ENCODE measurements around the gene C17orf114.
"Not testable (repeated sequence)": the region's sequence is repeated elsewhere in the genome, so short reads cannot be mapped to it uniquely, and the experiment has no call there.

Gene C17orf114

DNA sequence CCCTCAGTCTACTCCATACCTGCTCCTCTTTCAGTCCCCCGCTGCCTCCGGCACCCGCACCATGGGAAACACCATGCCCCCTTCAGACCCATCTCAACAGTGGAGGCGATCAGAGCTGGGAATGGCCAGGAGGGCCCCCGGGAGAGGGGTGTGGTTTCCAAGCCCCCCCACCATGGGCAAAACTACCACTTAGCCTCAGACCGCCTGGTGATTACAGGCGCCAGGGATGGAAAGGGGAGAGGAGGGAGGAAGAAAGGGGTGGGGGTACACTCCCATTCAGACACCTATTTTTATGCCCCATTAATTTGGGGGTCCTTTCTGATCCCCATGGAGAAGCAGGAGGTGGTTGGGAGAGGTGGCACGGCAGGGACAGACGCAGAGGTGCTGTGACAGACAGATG, at the start of gene C17orf114:
Gene C17orf114, minus strand, starts transcription at position 101 of the 400 bp plus-strand sequence.
- no peak for DNase-seq (ENCODE audit: low spot score)

DNA sequence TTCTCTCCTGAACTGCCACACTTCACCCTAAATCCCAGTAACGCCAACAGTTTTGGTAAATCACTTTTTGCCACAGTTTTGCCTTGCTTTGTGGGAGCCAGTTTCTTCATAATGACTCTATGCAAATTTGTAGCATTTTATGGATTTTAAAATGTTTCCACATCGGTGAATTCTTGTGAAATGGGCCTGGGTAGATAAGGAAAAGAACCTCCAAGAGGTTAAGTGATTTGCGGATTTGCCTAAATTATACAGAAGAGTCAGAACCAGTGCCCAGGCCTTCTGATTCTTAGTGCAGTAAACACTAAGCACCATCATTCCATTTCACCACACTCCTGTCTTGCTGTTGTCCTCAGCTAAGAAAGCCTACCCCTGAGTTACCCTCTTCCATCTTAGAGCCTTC, 49.0 kb upstream of the C17orf114 start:
- DNase-seq (ENCODE audit: low spot score) = no peak

DNA sequence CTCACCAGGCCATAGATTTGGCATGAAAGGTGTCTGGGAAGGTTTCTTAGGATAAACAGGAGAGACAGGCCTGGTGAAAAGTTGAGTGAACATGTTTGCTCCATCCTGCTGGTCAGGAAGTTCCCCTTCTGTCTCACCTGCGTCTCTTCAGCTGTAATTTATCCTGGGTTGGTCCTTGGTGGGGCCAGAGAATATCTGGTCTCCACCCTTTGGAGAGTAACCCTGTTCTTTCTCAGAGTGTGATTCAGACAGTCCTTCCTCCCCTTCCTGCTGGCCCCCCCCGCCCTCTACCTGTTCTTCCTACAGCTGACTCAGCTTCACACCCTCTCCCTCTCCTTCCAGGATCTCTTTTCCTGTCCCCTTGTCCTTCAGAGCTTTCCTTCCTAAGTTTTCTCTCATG, 48.1 kb upstream of the C17orf114 start:
- peak; percentile 70 for DNase-seq (ENCODE audit: low spot score)

- DNase-seq (ENCODE audit: low spot score) = peak; percentile 83
These were observed 46.9 kb upstream of the C17orf114 start for GRCh38 chr17:4849011-4849536.

GRCh38 chr17:4846635-4847390, 44.7 kb upstream of the C17orf114 start:
- DNase-seq (ENCODE audit: low spot score) = no peak

GRCh38 chr17:4845118-4845517, 43.0 kb upstream of the C17orf114 start:
- DNase-seq (ENCODE audit: low spot score) = no peak

GRCh38 chr17:4843321-4844000, 41.3 kb upstream of the C17orf114 start:
- no peak for DNase-seq (ENCODE audit: low spot score)

DNA sequence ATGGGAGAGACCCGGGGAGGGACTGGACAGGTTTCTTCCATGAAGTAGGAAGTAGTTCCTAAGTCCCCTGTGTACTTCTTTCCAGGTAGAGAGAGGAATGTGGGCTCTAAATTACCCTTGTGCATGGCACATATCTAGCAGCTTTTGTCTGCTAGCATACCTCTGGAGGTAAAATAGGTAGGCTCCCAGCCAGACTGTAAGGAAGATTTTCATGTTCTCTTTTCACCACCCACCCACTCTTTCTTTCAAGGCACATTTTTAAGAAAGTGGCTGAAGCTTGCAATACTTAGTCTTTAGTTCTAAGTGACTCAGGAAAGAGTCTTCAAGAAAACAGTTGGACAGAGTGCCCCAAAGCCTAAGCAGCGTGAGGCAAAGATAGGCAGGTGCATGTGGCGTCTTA, 40.2 kb upstream of the C17orf114 start:
- DNase-seq (ENCODE audit: low spot score) = no peak

DNA sequence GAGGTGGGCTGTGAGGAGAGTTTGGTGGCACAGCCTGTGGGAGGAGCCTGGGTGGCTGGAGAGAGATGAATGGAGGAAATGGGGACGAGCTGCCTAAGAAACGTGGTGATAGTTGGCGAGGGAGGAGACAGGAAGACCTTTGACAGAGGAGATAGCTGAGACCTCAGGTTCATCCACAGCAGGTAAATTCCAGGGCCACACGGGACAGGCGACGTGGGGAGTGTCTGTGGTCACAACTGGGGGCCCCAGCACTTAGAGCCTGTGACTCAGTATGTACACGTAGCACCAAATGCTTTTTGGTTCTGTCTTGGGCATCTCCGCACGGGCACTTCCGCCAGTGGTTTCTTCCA, 38.7 kb upstream of the C17orf114 start:
- DNase-seq (ENCODE audit: low spot score) = no peak

- DNase-seq (ENCODE audit: low spot score) = no peak
These were observed 38.1 kb upstream of the C17orf114 start for GRCh38 chr17:4839965-4840892.

- no peak for DNase-seq (ENCODE audit: low spot score)
These were observed 37.1 kb upstream of the C17orf114 start for GRCh38 chr17:4839221-4839620.

DNA sequence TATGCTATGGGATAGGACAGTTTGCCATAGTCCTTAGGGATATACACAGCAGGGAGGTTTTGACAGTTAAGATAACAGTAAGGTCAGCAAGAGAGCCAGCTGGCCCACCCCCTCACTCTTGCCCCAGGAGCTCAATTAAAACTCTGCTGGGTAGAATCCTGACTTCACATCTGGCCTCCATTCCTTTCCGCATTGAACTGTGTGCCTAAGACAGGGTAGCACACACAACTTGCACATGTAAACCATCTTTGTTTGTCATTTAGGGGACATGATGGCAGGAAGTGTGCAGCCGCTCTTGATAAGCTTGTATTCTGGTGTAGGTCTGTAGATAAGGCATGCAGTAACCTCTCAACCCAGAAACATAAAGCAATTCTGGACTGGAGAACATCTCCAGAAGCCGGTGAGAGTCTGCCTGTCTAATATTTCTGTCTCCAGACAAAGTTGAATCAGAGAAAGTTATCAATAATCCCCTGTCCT, 36.2 kb upstream of the C17orf114 start:
- no peak for DNase-seq (ENCODE audit: low spot score)

- no peak for DNase-seq (ENCODE audit: low spot score)
These were observed 35.6 kb upstream of the C17orf114 start for GRCh38 chr17:4837471-4838308.

GRCh38 chr17:4836221-4836620, 34.1 kb upstream of the C17orf114 start:
- no peak for DNase-seq (ENCODE audit: low spot score)

DNA sequence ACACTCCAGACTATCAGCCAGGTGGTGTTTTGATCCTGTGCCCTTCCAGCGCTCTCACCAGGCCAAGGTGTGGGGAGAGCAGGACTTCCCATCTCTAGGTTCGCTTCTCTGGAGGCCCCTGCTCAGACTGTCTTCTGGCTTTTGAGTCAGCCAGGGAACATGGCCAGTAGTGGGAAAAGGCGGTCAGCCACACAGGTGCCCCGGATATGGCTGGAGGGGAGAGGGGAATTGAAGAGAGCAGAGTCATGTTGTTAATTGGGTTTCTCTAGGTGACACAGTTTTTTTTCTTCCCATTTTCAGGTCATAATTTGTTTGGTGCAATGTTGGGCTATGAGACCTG, 32.5 kb upstream of the C17orf114 start:
- peak; percentile 61 for DNase-seq (ENCODE audit: low spot score)

GRCh38 chr17:4833941-4834680, 32.0 kb upstream of the C17orf114 start:
- DNase-seq (ENCODE audit: low spot score) = peak; percentile 55

- DNase-seq (ENCODE audit: low spot score) = peak; percentile 95
These were observed 31.2 kb upstream of the C17orf114 start, which contains the start of gene MINK1 for GRCh38 chr17:4833178-4833940. Gene MINK1, plus strand, starts transcription at chr17:4833340. Its CDS starts 244 bp downstream, at chr17:4833584.

DNA sequence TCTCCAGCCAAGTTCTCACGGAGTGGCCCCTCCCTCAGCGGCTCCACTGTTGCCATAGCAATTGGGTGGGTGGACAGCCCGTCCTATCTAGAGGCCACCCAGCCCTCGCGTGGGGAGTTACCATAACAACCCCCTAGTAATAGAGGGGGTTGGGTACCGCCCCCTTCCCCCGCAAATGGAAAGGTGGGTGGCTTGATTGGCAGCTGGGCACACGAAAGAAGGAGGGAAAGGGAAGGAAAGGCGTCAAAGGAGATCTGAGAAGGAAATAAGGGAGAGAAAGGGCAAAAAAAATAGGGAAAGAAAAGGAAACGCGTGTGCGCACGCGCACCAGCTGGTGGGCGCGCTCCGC, 30.7 kb upstream of the C17orf114 start:
- DNase-seq (ENCODE audit: low spot score) = not testable (repeated sequence)

GRCh38 chr17:4827399-4827798, 25.3 kb upstream of the C17orf114 start:
- DNase-seq (ENCODE audit: low spot score) = no peak

Data from kidney tubule cell (primary cell).